Central memory CD8-positive, alpha-beta T cell (primary cell): ENCODE results near the gene HPGDS.
"Not testable (repeated sequence)": the region's sequence is repeated elsewhere in the genome, so short reads cannot be mapped to it uniquely, and the experiment has no call there.

Experiments
- ATAC-seq: fragments of 150-1000 bp; cut with Tn5 transposase; replicated peaks from 2 replicates; pipeline ENCODE4 v1.10.0; 2022; ENCODE audit warnings: mild to moderate bottlenecking, moderate FRiP score, moderate number of reproducible peaks; ENCODE audit not compliant: poor library complexity, severe bottlenecking; ENCODE audit errors: extremely low read depth
- DNase-seq, 2 donors: peaks; one replicate each; pipeline ENCODE4 v3.0.0; 2021; ENCODE audit warnings: low spot score in 2 of 2
- H3K27ac Mint-ChIP-seq: one replicate; pipeline ENCODE4 v1.8.0; 2022; ENCODE audit warnings: low read depth, mild to moderate bottlenecking, moderate library complexity, mixed read lengths
- H3K27me3 Mint-ChIP-seq: one replicate; pipeline ENCODE4 v1.8.0; 2022; ENCODE audit warnings: mixed read lengths
- H3K36me3 Mint-ChIP-seq: one replicate; pipeline ENCODE4 v1.8.0; 2022; ENCODE audit warnings: mild to moderate bottlenecking, moderate library complexity, mixed read lengths; ENCODE audit not compliant: insufficient read depth
- H3K4me1 Mint-ChIP-seq: one replicate; pipeline ENCODE4 v1.8.0; 2022; ENCODE audit warnings: mixed read lengths
- H3K4me3 Mint-ChIP-seq: one replicate; pipeline ENCODE4 v1.8.0; 2022; ENCODE audit warnings: mild to moderate bottlenecking, moderate library complexity, mixed read lengths
- H3K9me3 Mint-ChIP-seq: one replicate; pipeline ENCODE4 v1.8.0; 2022; ENCODE audit warnings: mixed read lengths

Gene HPGDS

DNA sequence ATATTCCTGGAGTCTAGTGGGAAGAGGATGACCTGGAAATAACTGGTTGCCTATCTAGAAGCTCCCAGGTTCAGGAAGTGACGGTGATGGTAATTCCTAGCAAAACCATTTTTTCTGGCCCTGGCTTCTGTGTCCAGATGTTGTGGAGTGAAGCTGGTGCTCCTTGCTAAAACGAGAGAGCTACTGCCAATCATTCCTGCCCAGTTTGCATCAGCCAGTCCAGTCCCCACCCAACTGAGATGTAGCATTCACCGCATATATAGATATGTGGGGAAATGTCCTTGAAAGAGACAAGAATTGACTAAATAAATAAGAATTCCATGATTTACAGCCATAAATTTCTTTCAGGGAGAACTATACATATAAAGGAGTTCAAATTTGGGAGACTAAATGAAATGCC lies 6.3 kb downstream of the HPGDS start:
- no peak overlapping the region for H3K4me3 Mint-ChIP-seq
- H3K9me3 Mint-ChIP-seq: no peaks in the 10 kb centered on the region
- DNase-seq (no peak), ATAC-seq (no peak)
- peaks cover 4% of the 10 kb centered on the region for H3K36me3 Mint-ChIP-seq
- peaks cover 15% of the 10 kb centered on the region for H3K4me1 Mint-ChIP-seq
- no peak overlapping the region for H3K27ac Mint-ChIP-seq
- no peaks in the 10 kb centered on the region for H3K27me3 Mint-ChIP-seq

DNA sequence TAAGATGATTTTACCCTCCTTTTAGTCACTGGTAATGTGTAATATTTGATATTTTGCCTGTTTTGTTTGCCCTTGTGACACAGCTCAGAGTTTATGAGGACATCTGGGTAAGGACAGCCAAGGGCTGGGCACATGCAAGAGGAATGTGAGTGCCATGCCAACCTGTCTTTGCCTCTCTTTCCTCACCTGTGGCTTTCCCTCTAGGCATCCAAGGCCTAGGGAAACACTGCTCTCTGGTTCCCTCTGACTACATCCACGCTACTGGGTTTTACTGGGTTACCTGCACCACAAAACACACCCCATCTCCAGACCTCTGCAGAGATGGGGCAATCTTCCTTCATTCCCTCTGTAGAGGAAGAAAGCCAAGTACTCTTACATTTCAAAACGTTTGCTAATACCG lies 7.7 kb downstream of the HPGDS start:
- no peak for ATAC-seq
- H3K27ac Mint-ChIP-seq: no peak overlapping the region
- DNase-seq: no peak
- no peaks in the 10 kb centered on the region for H3K27me3 Mint-ChIP-seq
- peaks cover 15% of the 10 kb centered on the region for H3K4me1 Mint-ChIP-seq
- H3K9me3 Mint-ChIP-seq: no peaks in the 10 kb centered on the region
- H3K4me3 Mint-ChIP-seq: no peak overlapping the region
- H3K36me3 Mint-ChIP-seq: peaks cover 2% of the 10 kb centered on the region

DNA sequence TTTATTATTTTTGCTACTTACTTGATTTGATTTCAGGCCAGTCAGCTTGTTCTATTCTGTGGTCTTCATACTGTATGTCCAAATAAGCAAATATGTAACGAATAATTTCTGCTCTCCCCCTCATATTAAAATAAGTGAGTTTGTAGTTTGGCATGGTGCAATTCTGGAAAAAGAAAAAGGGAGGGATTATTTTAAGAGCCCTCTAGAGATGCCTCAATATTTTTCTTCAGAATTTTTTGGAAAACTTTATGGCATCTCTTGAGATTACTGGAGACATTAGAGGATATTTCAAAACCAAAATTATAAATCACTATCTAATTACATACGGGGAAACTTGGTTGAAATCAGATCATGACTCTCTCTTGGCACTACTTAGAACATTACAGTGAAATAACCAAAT lies 8.2 kb downstream of the HPGDS start:
- H3K9me3 Mint-ChIP-seq: no peaks in the 10 kb centered on the region
- no peak for DNase-seq
- no peak for ATAC-seq
- no peak overlapping the region for H3K27ac Mint-ChIP-seq
- H3K36me3 Mint-ChIP-seq: peaks cover 2% of the 10 kb centered on the region
- no peak overlapping the region for H3K4me3 Mint-ChIP-seq
- H3K4me1 Mint-ChIP-seq: peaks cover 11% of the 10 kb centered on the region
- no peaks in the 10 kb centered on the region for H3K27me3 Mint-ChIP-seq

DNA sequence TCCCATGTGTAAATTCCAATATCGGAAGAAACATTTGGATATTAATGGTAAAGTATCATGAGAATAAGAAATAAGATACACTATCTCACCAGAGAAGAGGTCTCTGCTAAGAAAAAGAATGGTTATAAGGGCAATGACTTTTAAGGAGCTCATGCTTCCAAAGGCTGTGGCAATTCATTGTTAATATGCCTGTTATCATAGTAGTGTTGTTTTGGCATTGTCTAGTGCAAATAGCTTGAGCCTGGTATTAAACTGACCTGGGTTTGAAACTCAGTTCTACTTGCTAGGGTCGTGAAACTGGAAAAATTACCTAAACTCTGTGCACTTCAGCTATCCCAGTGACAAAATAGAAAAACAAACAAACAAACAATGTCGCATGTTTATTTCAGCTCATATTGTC lies 8.8 kb downstream of the HPGDS start:
- Mint-ChIP-seq H3K27ac (no peak overlapping the region), H3K4me3 (no peak overlapping the region), H3K27me3 (no peaks in the 10 kb centered on the region), H3K4me1 (peaks cover 5% of the 10 kb centered on the region), H3K9me3 (no peaks in the 10 kb centered on the region), H3K36me3 (peaks cover 2% of the 10 kb centered on the region)
- DNase-seq (no peak), ATAC-seq (no peak)

DNA sequence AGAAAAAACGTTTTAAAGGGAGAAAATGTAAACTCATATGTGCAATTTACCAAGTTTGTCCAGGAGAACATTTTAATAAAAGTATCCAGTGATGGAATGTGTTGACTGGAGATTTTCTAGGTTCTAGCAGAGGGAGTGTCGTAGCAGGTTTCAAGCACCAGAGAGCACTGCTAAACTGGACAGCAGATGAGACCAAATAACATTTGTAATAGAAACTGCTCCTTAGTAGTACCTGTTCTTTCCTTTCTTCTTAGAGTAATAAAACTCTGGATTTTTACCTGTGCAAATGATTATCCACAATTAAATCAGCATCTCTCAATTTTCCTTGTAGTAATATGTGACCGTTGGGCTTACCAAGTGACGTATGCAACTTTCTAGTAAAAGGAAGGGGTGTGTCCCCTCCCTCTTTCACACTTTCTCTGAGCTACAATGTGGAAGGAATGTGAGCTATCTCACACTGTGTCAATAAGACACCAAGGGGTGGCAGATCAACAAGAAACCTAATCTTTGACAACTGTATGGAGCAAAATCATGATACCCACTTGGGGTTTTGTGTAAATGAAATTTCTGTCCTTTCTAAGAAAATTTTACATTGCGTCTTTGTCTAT lies 9.5 kb downstream of the HPGDS start:
- H3K4me3 Mint-ChIP-seq: no peak overlapping the region
- ATAC-seq: no peak
- no peaks in the 10 kb centered on the region for H3K27me3 Mint-ChIP-seq
- no peak overlapping the region for H3K27ac Mint-ChIP-seq
- H3K4me1 Mint-ChIP-seq: no peaks in the 10 kb centered on the region
- peaks cover 2% of the 10 kb centered on the region for H3K36me3 Mint-ChIP-seq
- DNase-seq: no peak
- H3K9me3 Mint-ChIP-seq: no peaks in the 10 kb centered on the region

DNA sequence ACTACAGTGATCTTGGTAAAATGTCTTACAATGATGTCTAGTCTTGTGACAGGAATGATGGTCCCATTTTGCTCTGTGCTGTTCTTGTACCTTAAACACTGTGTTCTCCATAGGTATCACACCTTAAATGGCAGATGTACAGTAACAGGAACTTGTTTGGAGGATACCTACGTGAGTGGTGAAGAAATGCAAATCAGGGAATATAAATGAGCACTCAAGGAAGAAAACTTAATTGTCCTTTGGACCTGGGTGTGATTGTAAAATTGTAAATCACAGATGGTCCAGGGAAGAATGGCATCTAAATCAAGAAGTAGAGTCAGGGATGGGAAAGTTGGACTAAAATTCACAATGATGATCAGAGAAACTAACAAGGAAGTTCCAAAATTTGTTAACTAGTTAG lies 12.7 kb downstream of the HPGDS start:
- Mint-ChIP-seq H3K27me3 (no peaks in the 10 kb centered on the region), H3K27ac (no peak overlapping the region), H3K36me3 (peaks cover 2% of the 10 kb centered on the region), H3K9me3 (peaks cover 14% of the 10 kb centered on the region), H3K4me1 (no peaks in the 10 kb centered on the region), H3K4me3 (no peak overlapping the region)
- DNase-seq (no peak), ATAC-seq (no peak)

DNA sequence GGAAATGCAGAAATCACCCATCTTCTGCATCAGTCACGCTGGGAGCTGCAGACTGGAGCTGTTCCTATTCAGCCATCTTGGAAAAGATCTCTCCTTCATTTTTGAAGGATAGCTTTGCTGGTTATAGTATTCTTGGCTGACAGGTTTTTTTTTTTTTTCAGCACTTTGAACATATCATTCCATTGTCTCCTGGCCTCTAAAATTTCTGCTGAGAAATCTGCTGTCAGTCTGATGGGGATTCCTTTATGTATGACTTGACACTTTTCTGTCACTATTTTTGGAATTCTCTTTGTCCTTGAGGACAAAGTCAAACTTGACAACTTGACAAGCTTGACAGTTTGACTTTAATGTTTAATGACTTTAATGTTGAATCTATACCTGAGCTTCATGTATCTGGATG lies 16.8 kb downstream of the HPGDS start:
- ATAC-seq: no peak
- peaks cover 22% of the 10 kb centered on the region for H3K9me3 Mint-ChIP-seq
- H3K4me3 Mint-ChIP-seq: no peak overlapping the region
- no peaks in the 10 kb centered on the region for H3K4me1 Mint-ChIP-seq
- no peaks in the 10 kb centered on the region for H3K36me3 Mint-ChIP-seq
- peaks cover 15% of the 10 kb centered on the region for H3K27me3 Mint-ChIP-seq
- DNase-seq: no peak
- H3K27ac Mint-ChIP-seq: no peak overlapping the region

DNA sequence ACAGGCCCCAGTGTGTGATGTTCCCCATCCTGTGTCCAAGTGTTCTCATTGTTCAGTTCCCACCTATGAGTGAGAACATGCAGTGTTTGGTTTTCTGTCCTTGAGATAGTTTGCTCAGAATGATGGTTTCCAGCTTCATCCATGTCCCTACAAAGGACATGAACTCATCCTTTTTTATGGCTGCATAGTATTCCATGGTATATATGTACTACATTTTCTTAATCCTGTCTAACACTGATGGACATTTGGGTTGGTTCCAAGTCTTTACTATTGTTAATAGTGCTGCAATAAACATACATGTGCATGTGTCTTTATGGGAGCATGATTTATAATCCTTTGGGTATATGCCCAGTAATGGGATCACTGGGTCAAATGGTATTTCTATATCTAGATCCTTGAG lies 22.7 kb downstream of the HPGDS start:
- not testable (repeated sequence) for H3K36me3 Mint-ChIP-seq, H3K9me3 Mint-ChIP-seq, DNase-seq, H3K4me3 Mint-ChIP-seq, ATAC-seq, H3K4me1 Mint-ChIP-seq, H3K27ac Mint-ChIP-seq
- H3K27me3 Mint-ChIP-seq: peaks cover 15% of the 10 kb centered on the region

DNA sequence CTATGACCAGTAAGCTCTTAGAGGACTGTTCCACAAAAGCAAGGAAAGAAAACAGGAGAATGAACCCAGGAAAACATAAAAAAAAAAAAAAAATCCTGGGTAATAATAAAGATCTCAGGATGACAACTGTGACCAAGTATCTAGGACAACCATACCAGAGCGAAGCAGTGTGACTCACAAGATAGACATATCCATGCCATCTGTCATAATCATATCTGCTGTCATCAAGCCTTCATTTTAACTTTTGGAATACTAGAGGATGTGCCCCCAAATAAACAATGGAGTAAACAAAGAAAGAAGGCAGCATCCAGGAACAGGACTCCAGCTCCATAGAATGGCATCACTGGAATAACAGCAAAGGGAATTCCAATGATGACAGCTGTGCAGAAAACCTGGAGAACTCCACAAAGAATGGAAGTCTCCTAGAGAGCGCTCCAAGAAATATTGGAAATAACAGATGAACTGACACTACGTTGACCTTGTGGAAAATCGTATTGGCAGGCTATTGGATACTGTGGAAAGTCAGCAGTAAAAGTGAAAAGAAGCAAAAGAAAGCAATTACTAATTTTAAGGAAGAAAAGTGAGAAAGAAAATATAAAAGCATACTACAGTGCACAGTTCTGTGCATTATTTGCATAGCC lies 35.3 kb downstream of the HPGDS start:
- Mint-ChIP-seq H3K36me3 (no peaks in the 10 kb centered on the region), H3K9me3 (no peaks in the 10 kb centered on the region), H3K27ac (no peak overlapping the region), H3K4me1 (no peaks in the 10 kb centered on the region), H3K27me3 (peaks cover 9% of the 10 kb centered on the region), H3K4me3 (no peak overlapping the region)
- no peak for DNase-seq
- no peak for ATAC-seq

DNA sequence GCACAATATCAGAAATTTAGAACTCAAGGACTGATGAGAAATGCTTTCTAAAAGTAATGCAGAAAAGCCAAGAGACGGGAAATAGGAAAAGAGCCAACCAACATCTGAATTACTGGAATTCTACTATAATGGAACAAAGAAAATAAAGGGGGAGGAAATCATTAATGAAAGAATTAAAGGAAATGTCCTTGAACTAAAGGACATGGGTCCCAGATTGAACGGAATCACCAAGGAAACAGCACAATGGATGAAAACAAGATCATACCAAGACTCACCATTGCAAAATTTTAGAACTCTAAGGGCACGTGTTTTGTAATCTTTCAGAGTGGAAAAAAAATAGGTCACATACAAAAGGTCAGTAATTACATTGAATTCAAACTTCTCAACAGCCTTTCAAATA lies 35.9 kb downstream of the HPGDS start:
- Mint-ChIP-seq H3K36me3 (no peaks in the 10 kb centered on the region), H3K4me3 (no peak overlapping the region), H3K9me3 (no peaks in the 10 kb centered on the region), H3K4me1 (no peaks in the 10 kb centered on the region), H3K27me3 (peaks cover 3% of the 10 kb centered on the region), H3K27ac (no peak overlapping the region)
- ATAC-seq: no peak
- no peak for DNase-seq

DNA sequence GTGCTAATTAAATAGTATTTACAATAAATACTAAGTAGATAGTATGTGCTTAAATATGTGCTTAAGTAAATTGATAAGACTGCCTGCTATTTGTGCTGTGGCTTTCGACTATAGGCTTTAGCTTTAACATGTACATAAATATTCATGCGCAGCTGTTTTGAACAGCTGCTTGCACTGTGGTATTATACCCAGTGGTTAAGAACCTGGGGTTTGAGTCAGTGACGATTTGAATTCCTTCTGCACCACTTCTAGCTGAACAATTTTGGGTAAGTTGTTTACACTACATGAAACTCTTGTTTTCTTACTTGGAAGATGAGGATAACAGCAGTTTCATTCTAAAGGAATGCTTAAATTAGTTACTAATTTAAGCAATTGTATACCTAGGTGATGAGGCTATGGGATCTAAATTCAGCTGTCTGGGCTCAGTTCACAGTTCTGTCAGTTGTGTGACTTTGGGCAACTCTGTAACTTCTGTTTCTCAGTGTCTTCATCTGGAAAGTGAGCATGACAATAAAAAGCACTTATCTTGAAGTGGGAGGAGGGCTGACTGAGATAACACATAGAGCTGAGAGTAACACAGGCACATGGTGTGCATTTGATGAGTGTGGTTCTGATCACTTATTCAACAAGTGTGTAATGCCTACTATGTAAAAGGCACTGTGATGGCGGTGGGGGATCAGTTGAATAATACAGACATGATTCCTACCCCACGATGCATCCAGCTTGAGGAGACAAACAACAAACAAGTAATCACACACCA lies 37.0 kb downstream of the HPGDS start:
- H3K4me3 Mint-ChIP-seq: no peak overlapping the region
- no peak overlapping the region for H3K27ac Mint-ChIP-seq
- no peaks in the 10 kb centered on the region for H3K36me3 Mint-ChIP-seq
- ATAC-seq: no peak
- H3K9me3 Mint-ChIP-seq: no peaks in the 10 kb centered on the region
- H3K27me3 Mint-ChIP-seq: no peaks in the 10 kb centered on the region
- no peaks in the 10 kb centered on the region for H3K4me1 Mint-ChIP-seq
- no peak for DNase-seq

DNA sequence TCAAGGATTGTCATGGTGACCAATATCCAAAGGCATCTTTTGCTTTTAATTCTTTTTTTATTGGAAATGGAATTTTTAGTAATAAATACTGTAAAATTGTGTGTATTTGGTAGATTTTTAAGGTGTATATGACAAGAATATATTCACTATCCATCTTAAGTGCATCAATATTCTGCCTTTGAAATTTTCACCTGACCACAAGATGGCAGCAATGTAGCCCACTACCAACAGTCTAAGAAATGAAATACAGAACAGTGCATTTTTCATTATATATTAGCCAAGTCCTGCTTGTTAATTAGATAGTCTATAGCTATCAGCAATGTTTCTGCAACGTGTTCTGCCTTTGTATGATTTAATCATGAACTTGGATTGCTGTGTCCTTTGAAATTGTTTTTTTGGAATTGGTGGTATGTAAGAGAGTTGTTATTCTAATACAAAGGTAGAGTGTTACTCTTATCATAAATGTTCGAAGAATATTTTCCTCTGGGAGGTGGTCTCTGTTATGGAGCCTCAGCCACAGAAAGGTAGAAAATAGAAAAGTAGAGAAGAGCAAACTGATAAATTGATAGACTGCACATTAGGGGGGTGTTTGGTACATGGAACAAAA lies 38.2 kb downstream of the HPGDS start:
- H3K36me3 Mint-ChIP-seq: no peaks in the 10 kb centered on the region
- no peak overlapping the region for H3K27ac Mint-ChIP-seq
- H3K4me1 Mint-ChIP-seq: no peaks in the 10 kb centered on the region
- DNase-seq (no peak), ATAC-seq (no peak)
- no peaks in the 10 kb centered on the region for H3K9me3 Mint-ChIP-seq
- no peaks in the 10 kb centered on the region for H3K27me3 Mint-ChIP-seq
- H3K4me3 Mint-ChIP-seq: no peak overlapping the region

DNA sequence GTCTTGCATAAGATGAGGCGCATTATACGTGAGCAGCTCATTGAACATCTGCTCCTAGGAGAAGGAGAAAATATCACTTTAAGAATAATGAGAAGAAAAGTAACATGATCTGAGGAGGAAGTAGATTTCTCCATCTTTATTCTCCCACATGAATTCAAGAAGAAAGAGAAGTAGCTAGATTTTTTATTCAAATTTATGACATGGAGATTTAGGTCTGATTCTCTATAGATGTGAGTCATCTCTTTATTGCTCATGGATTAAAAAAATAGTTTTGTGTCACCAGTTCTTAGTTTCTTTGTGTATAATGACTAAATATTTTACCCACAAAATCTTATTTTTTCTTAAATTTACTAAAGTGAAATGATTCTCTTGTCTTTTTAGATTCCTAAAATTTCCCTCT lies 40.4 kb downstream of the HPGDS start:
- Mint-ChIP-seq H3K27me3 (no peaks in the 10 kb centered on the region), H3K4me1 (no peaks in the 10 kb centered on the region), H3K36me3 (no peaks in the 10 kb centered on the region), H3K4me3 (no peak overlapping the region), H3K9me3 (no peaks in the 10 kb centered on the region), H3K27ac (no peak overlapping the region)
- ATAC-seq (no peak), DNase-seq (no peak)
